ENCODE measurements around the gene ERC2. TPM values are rescaled to one million over a fixed set of nuclear protein-coding genes. Genes with fewer than 3 reads are reported as not detected.

Gene ERC2
- total and polyA plus RNA-seq, 8 donors = 1.2 to 4.8 (median 2.3) TPM

DNA sequence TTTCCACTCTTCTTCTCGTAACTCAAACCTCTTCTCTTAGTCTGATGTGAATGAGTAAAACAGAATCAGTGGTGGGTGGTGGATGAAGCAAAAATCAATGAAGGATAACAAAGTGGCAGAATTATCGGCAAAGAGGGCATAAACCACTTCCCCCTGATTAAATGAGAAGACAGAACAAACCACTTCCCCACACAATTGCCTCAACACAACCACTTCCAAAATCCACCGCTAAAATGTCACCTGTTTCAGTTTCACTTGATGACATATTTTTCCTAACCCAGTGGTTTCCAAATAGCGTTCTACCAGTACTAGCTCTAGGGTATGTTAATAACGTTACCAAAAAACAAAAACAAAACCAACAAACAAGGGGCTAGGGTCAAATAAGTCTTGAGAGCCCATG lies 502.5 kb downstream of the ERC2 start:
- no peaks in the 10 kb centered on the region for H3K36me3 ChIP-seq
- TF ChIP-seq CTCF (IDR thresholded peaks at IDR 0.05) = no peak
- no peak overlapping the region for H3K27ac ChIP-seq
- WGBS, 2 donors = 83 to 84% methylated on average over 5 of the region's 5 CpGs
- no peaks in the 10 kb centered on the region for H3K9me3 ChIP-seq
- FAIRE-seq (no peak), ATAC-seq (no peak), DNase-seq (no peak)
- H3K4me3 ChIP-seq = no peak overlapping the region
- H3K27me3 ChIP-seq = no peaks in the 10 kb centered on the region
- no peaks in the 10 kb centered on the region for H3K4me1 ChIP-seq
- intact Hi-C loops (cut with DNase I) = no loop called here

- ATAC-seq (no peak), DNase-seq (no peak), FAIRE-seq (no peak)
- Histone ChIP-seq H3K36me3 (no peaks in the 10 kb centered on the region), H3K27me3 (no peaks in the 10 kb centered on the region), H3K4me1 (no peaks in the 10 kb centered on the region), H3K27ac (no peak overlapping the region), H3K4me3 (no peak overlapping the region), H3K9me3 (no peaks in the 10 kb centered on the region)
- intact Hi-C loops (cut with DNase I) = no loop called here
- WGBS, 2 donors = 51 to 54% methylated on average over 2 of the region's 2 CpGs
- TF ChIP-seq CTCF (IDR thresholded peaks at IDR 0.05) = no peak
Observed at GRCh38 chr3:55964491-55964985, 503.7 kb downstream of the ERC2 start.

DNA sequence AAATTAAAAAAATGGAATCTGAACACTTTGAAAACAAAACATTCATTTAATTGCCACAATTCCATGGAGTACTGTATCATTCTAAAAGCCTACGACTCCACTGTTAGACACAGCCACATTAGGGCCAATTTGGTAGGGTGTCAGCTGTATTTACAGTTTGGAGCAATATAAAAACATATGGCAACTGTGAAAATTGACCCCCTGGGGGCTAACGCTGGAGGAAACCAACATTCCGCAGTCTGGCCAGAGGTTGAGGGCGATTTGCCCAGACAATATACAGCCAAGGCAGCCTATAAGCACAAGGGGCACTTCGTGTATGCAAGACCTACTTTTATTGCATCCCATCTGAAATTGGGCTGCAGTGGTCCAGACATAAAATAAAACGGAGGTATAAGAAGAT lies 504.7 kb downstream of the ERC2 start:
- FAIRE-seq (no peak), DNase-seq (no peak), ATAC-seq (no peak)
- WGBS, 2 donors = 80 to 87% methylated on average over 6 of the region's 6 CpGs
- H3K27me3 ChIP-seq = no peaks in the 10 kb centered on the region
- H3K4me1 ChIP-seq = no peaks in the 10 kb centered on the region
- no peaks in the 10 kb centered on the region for H3K9me3 ChIP-seq
- intact Hi-C loops (cut with DNase I) = no loop called here
- no peak overlapping the region for H3K4me3 ChIP-seq
- TF ChIP-seq CTCF (IDR thresholded peaks at IDR 0.05) = no peak
- H3K36me3 ChIP-seq = no peaks in the 10 kb centered on the region
- no peak overlapping the region for H3K27ac ChIP-seq

DNA sequence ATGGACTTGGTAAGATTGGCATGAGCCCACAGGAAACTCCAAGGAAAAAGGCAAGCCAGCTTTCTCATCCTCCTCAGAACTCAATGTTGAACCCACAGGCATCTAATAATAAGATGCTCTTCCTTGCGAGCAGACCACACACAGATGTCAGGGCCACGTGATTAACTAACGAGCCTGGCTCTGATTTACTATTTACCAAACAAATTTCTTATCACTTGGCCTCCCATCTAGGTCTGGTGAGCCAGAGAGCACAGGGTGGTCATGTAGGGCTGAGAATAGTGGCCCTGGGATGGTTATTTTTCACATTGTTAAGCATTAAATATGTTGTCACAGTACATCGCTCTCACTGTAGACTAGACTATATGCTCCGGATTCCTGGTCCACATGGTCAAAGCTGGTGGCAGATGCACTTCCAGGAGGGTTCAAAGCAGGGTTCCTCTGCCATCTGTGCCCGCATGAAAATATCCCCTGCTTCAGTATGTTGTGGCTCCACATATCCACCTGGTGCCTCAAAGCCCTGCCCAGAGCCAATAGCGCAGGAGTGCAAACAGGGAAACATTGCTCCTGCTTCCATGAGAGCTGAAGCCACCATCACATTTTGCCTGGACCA lies 508.7 kb downstream of the ERC2 start:
- intact Hi-C loops (cut with DNase I) = no loop called here
- FAIRE-seq = no peak

More for the DNA sequence above, 508.7 kb downstream of the ERC2 start:
- H3K9me3 ChIP-seq = no peaks in the 10 kb centered on the region
- no peaks in the 10 kb centered on the region for H3K27me3 ChIP-seq
- DNase-seq (no peak), ATAC-seq (no peak)
- H3K27ac ChIP-seq = no peak overlapping the region
- H3K4me3 ChIP-seq = no peak overlapping the region
- no peak for TF ChIP-seq CTCF (IDR thresholded peaks at IDR 0.05)
- H3K36me3 ChIP-seq = no peaks in the 10 kb centered on the region
- WGBS, 2 donors = 65 to 68% methylated on average over 7 of the region's 7 CpGs
- no peaks in the 10 kb centered on the region for H3K4me1 ChIP-seq
